HepG2 (cell line): Measurements from ENCODE around the gene METTL1. TPM values are rescaled to one million over a fixed set of nuclear protein-coding genes. Genes with fewer than 3 reads are reported as not detected.
A peak's percentile ranks its signal among the peaks of the same experiment; 100 is the strongest.

Experiments
- CC2D1A ChIP-seq: sonication (generic); formaldehyde crosslinking; IDR thresholded peaks from 2 replicates; pipeline ENCODE4 v1.8.1; 2023; ENCODE audit warnings: mild to moderate bottlenecking, missing genetic modification reagents
- KAT2B ChIP-seq: fragments of 150-350 bp; IDR thresholded peaks from 2 replicates; pipeline ENCODE4 v1.6.1; 2014; ENCODE audit warnings: low read depth, low read length, borderline replicate concordance
- KDM2A ChIP-seq: sonication (generic); formaldehyde crosslinking; IDR thresholded peaks from 2 replicates; pipeline ENCODE4 v1.4.0; 2020; ENCODE audit warnings: low read depth, missing genetic modification reagents, borderline replicate concordance
- LCORL ChIP-seq, 2 experiments: fragments of 450-650 bp in 1 of 2; sonication (generic) in 1 of 2; formaldehyde crosslinking in 1 of 2; IDR thresholded peaks; 2 replicates each; pipeline versions ENCODE4 v1.5.0 to v1.6.1; 2017 to 2020; ENCODE audit warnings: antibody characterized with exemption in 1 of 2, missing genetic modification reagents in 1 of 2
- PHF8 ChIP-seq: sonication (generic); formaldehyde crosslinking; IDR thresholded peaks from 2 replicates; pipeline ENCODE4 v1.5.0; 2020; ENCODE audit warnings: missing genetic modification reagents
- TBX3 ChIP-seq: fragments of 450-650 bp; IDR thresholded peaks from 2 replicates; pipeline ENCODE4 v1.6.1; 2017; ENCODE audit warnings: antibody characterized with exemption, mild to moderate bottlenecking, inconsistent platforms, borderline replicate concordance
- YY1 ChIP-seq: IDR thresholded peaks from 2 replicates; pipeline ENCODE4 v1.6.1; 2011; ENCODE audit warnings: low read length, low read depth, moderate library complexity, mild to moderate bottlenecking; ENCODE audit not compliant: insufficient read depth, insufficient replicate concordance
- ZKSCAN1 ChIP-seq: fragments of 150-350 bp; IDR thresholded peaks from 2 replicates; pipeline ENCODE4 v1.6.1; 2014; ENCODE audit warnings: low read length
- ZNF768 ChIP-seq: sonication (generic); formaldehyde crosslinking; IDR thresholded peaks from 2 replicates; pipeline ENCODE4 v1.4.0; 2020; ENCODE audit warnings: missing genetic modification reagents
- polyA plus RNA-seq, 8 experiments: library from polyadenylated mRNA; depleted of rRNA in 3 of 8; stranded (reverse) in 7 of 8; unstranded in 1 of 8; fragments of >200 nt; fragmentation: Illumina TruSeq in 4 of 8; extraction: Trizol in 4 of 8; gene quantifications; 2 replicates each; pipeline versions ENCODE4 v1.2.1 to v1.2.3, GENCODE V29; 2011 to 2016; ENCODE audit warnings: low read depth in 4 of 8, missing spikeins in 1 of 8, mixed read lengths in 1 of 8; ENCODE audit not compliant: insufficient read depth in 1 of 8
- total RNA-seq, 5 experiments: library from RNA; depleted of rRNA; stranded (reverse); fragments of >200 nt; fragmentation: Illumina TruSeq; extraction: Trizol; gene quantifications; 2 replicates each; pipeline ENCODE4 v1.2.3, GENCODE V29; 2016; ENCODE audit warnings: low read depth in 1 of 5
- TF ChIP-seq, protein P1 (sequence below): sonication (generic); formaldehyde crosslinking; IDR thresholded peaks from 2 replicates; pipeline ENCODE4 v1.4.0; 2020; ENCODE audit warnings: low read depth, missing genetic modification reagents
- TF ChIP-seq, protein P2 (sequence below): IDR thresholded peaks from 2 replicates; pipeline ENCODE4 v1.4.0; 2020; ENCODE audit warnings: mild to moderate bottlenecking, missing genetic modification reagents
- TF ChIP-seq, protein P3 (sequence below): sonication (generic); formaldehyde crosslinking; IDR thresholded peaks from 2 replicates; pipeline ENCODE4 v1.4.0; 2020; ENCODE audit warnings: missing genetic modification reagents
- TF ChIP-seq, protein P4 (sequence below): sonication (generic); formaldehyde crosslinking; conservative IDR thresholded peaks from 2 replicates; pipeline ENCODE4 v1.4.0; 2020; ENCODE audit warnings: missing genetic modification reagents
- TF ChIP-seq, protein P5 (sequence below): sonication (generic); formaldehyde crosslinking; IDR thresholded peaks from 2 replicates; pipeline ENCODE4 v1.4.0; 2020; ENCODE audit warnings: mild to moderate bottlenecking, missing genetic modification reagents

The METTL1 gene
- total and polyA plus RNA-seq, 2 of the 13 experiments (the other 11 are each of a cell fraction or from before 2014, with no cell fraction given) = 34.7 to 36.9 TPM

DNA sequence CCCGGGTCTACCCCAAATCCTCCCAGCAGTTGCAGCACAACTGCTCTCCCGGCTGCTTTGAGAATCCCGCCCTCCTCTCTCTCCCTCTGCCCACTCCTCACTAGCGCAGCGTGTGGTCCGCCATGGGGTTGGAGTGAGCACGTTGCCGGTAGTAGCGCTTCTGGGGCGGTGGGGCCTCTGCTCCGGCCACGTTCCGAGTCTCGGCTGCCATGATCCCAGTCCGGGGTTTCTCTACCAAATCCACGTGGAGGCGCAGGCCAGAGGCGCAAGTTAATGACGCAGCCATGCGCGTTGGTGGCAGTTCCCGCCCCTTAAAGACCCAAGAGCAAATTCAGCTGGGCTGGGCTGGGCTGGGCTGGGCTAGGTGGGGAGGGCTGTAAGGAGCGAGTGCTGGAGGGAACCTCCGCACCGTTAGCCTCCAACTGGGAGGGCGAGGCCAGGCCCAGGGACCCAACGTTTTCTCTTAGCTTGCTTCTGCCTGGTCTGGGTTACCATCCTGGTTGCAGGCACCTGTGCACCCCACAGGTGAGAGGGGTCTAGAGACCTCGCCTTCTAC lies at the start of gene METTL1 (continued):
- TF ChIP-seq, protein P1, sequence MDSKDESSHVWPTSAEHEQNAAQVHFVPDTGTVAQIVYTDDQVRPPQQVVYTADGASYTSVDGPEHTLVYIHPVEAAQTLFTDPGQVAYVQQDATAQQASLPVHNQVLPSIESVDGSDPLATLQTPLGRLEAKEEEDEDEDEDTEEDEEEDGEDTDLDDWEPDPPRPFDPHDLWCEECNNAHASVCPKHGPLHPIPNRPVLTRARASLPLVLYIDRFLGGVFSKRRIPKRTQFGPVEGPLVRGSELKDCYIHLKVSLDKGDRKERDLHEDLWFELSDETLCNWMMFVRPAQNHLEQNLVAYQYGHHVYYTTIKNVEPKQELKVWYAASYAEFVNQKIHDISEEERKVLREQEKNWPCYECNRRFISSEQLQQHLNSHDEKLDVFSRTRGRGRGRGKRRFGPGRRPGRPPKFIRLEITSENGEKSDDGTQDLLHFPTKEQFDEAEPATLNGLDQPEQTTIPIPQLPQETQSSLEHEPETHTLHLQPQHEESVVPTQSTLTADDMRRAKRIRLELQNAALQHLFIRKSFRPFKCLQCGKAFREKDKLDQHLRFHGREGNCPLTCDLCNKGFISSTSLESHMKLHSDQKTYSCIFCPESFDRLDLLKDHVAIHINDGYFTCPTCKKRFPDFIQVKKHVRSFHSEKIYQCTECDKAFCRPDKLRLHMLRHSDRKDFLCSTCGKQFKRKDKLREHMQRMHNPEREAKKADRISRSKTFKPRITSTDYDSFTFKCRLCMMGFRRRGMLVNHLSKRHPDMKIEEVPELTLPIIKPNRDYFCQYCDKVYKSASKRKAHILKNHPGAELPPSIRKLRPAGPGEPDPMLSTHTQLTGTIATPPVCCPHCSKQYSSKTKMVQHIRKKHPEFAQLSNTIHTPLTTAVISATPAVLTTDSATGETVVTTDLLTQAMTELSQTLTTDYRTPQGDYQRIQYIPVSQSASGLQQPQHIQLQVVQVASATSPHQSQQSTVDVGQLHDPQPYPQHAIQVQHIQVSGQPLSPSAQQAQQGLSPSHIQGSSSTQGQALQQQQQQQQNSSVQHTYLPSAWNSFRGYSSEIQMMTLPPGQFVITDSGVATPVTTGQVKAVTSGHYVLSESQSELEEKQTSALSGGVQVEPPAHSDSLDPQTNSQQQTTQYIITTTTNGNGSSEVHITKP (CRISPR knock-in tag) = 0 out of 2 replicates have a peak, but pooled peaks have one; percentile 62
- peak; percentile 78; the same call in 1 of the 2 replicates for TF ChIP-seq KDM2A (CRISPR knock-in tag)
- peak; percentile 65; the same call in 1 of the 2 replicates for TF ChIP-seq LCORL (IDR thresholded peaks at IDR 0.05)
- TF ChIP-seq LCORL (CRISPR knock-in tag; IDR thresholded peaks at IDR 0.05) = peak; percentile 97
- TF ChIP-seq ZNF768 = no peak
- TF ChIP-seq PHF8 (CRISPR knock-in tag) = peak; percentile 97
- TF ChIP-seq, protein P2, sequence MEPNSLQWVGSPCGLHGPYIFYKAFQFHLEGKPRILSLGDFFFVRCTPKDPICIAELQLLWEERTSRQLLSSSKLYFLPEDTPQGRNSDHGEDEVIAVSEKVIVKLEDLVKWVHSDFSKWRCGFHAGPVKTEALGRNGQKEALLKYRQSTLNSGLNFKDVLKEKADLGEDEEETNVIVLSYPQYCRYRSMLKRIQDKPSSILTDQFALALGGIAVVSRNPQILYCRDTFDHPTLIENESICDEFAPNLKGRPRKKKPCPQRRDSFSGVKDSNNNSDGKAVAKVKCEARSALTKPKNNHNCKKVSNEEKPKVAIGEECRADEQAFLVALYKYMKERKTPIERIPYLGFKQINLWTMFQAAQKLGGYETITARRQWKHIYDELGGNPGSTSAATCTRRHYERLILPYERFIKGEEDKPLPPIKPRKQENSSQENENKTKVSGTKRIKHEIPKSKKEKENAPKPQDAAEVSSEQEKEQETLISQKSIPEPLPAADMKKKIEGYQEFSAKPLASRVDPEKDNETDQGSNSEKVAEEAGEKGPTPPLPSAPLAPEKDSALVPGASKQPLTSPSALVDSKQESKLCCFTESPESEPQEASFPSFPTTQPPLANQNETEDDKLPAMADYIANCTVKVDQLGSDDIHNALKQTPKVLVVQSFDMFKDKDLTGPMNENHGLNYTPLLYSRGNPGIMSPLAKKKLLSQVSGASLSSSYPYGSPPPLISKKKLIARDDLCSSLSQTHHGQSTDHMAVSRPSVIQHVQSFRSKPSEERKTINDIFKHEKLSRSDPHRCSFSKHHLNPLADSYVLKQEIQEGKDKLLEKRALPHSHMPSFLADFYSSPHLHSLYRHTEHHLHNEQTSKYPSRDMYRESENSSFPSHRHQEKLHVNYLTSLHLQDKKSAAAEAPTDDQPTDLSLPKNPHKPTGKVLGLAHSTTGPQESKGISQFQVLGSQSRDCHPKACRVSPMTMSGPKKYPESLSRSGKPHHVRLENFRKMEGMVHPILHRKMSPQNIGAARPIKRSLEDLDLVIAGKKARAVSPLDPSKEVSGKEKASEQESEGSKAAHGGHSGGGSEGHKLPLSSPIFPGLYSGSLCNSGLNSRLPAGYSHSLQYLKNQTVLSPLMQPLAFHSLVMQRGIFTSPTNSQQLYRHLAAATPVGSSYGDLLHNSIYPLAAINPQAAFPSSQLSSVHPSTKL (CRISPR knock-in tag) = no peak; the same call in 1 of the 2 replicates
- TF ChIP-seq, protein P3, sequence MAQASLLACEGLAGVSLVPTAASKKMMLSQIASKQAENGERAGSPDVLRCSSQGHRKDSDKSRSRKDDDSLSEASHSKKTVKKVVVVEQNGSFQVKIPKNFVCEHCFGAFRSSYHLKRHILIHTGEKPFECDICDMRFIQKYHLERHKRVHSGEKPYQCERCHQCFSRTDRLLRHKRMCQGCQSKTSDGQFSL (CRISPR knock-in tag) = no peak
- 0 out of 2 replicates have a peak, but pooled peaks have one; percentile 36 for TF ChIP-seq ZKSCAN1
- TF ChIP-seq, protein P4, sequence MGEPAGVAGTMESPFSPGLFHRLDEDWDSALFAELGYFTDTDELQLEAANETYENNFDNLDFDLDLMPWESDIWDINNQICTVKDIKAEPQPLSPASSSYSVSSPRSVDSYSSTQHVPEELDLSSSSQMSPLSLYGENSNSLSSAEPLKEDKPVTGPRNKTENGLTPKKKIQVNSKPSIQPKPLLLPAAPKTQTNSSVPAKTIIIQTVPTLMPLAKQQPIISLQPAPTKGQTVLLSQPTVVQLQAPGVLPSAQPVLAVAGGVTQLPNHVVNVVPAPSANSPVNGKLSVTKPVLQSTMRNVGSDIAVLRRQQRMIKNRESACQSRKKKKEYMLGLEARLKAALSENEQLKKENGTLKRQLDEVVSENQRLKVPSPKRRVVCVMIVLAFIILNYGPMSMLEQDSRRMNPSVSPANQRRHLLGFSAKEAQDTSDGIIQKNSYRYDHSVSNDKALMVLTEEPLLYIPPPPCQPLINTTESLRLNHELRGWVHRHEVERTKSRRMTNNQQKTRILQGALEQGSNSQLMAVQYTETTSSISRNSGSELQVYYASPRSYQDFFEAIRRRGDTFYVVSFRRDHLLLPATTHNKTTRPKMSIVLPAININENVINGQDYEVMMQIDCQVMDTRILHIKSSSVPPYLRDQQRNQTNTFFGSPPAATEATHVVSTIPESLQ (CRISPR knock-in tag) = 0 out of 2 replicates have a peak, but pooled peaks have one; percentile 57
- TF ChIP-seq, protein P5, sequence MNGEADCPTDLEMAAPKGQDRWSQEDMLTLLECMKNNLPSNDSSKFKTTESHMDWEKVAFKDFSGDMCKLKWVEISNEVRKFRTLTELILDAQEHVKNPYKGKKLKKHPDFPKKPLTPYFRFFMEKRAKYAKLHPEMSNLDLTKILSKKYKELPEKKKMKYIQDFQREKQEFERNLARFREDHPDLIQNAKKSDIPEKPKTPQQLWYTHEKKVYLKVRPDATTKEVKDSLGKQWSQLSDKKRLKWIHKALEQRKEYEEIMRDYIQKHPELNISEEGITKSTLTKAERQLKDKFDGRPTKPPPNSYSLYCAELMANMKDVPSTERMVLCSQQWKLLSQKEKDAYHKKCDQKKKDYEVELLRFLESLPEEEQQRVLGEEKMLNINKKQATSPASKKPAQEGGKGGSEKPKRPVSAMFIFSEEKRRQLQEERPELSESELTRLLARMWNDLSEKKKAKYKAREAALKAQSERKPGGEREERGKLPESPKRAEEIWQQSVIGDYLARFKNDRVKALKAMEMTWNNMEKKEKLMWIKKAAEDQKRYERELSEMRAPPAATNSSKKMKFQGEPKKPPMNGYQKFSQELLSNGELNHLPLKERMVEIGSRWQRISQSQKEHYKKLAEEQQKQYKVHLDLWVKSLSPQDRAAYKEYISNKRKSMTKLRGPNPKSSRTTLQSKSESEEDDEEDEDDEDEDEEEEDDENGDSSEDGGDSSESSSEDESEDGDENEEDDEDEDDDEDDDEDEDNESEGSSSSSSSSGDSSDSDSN (CRISPR knock-in tag) = no peak; the same call in 1 of the 2 replicates
- peak; percentile 39; the same call in 1 of the 2 replicates for TF ChIP-seq TBX3
- peak; percentile 97 for TF ChIP-seq CC2D1A (CRISPR knock-in tag)
- no peak for TF ChIP-seq KAT2B
- TF ChIP-seq YY1 = peak; percentile 93
